Psoas muscle (tissue), 8 donors: ENCODE measurements around the gene ARRB2. TPM values are rescaled to one million over a fixed set of nuclear protein-coding genes. Genes with fewer than 3 reads are reported as not detected.

Experiments
- ATAC-seq, 4 donors: fragments of 200-7000 bp; cut with Tn5 transposase; one replicate each; pipeline ENCODE4 v1.9.1; 2020; ENCODE audit warnings: moderate library complexity in 3 of 4, mild to moderate bottlenecking in 2 of 4
- DNase-seq, 2 donors: peaks; one replicate each; pipeline ENCODE4 v3.0.0-alpha.2; 2020
- H3K27ac ChIP-seq: fragments of 200-600 bp; one replicate; pipeline ENCODE4 v1.8.0; 2022
- H3K27me3 ChIP-seq, 3 donors: fragments of 200-600 bp in 1 of 3; one replicate each; pipeline versions ENCODE4 v1.6.1 to v1.8.0; 2013 to 2022; ENCODE audit warnings: low read length in 2 of 3, mild to moderate bottlenecking in 2 of 3, moderate library complexity in 1 of 3; ENCODE audit not compliant: insufficient read depth in 3 of 3
- H3K36me3 ChIP-seq, 2 donors: fragments of 200-600 bp in 1 of 2; one replicate each; pipeline versions ENCODE4 v1.6.1 to v1.8.0; 2013 to 2022; ENCODE audit warnings: low read depth in 1 of 2, mild to moderate bottlenecking in 1 of 2, moderate library complexity in 1 of 2; ENCODE audit not compliant: insufficient read depth in 1 of 2
- H3K4me1 ChIP-seq: fragments of 200-600 bp; one replicate; pipeline ENCODE4 v1.8.0; 2022
- H3K4me3 ChIP-seq: fragments of 200-600 bp; one replicate; pipeline ENCODE4 v1.8.0; 2022; ENCODE audit warnings: mild to moderate bottlenecking
- H3K9me3 ChIP-seq: fragments of 200-600 bp; one replicate; pipeline ENCODE4 v1.8.0; 2022
- WGBS, 3 donors: extraction: QIAGEN DNeasy Blood & Tissue Kit; methylation state at CpG; one replicate each; pipeline versions ENCODE4 v1.1.6 to v1.1.7; 2013; 5-methylcytosine and 5-hydroxymethylcytosine counted together
- intact Hi-C, 2 donors: fragments of 100-400 bp; cut with DNase I; formaldehyde crosslinking; loops; one replicate each; pipeline versions ENCODE4 v1.11.0 to v1.14.2; 2022
- polyA plus RNA-seq, 3 donors: library from polyadenylated mRNA; stranded (reverse); fragments of 200-250 nt; gene quantifications; one replicate each; pipeline ENCODE4 v1.2.3, GENCODE V29; 2013
- total RNA-seq, 4 donors: library from RNA; stranded (reverse); fragmentation: NEBNext Ultra II Directional in 2 of 4; extraction: Animal tissue kit (Norgen Biotek cat#: 25700) in 2 of 4; gene quantifications; one replicate each; pipeline versions ENCODE4 v1.2.1 to v1.2.4, GENCODE V29; 2021 to 2023
- TF ChIP-seq, protein P1 (sequence below): fragments of 200-600 bp; IDR thresholded peaks from one replicate; pipeline ENCODE4 v1.8.0; 2022; ENCODE audit warnings: antibody characterized with exemption
- donor health status: healthy with polysubstance abuse.
- donor health status: DM: no; HTN: no; CAD: no; lungs with moderate emphysema.
- donor health status: Bipolar disorder and iron deficiency.
- donor health status: healthy.
- donor health status: DM: yes; HTN: yes; CAD: no.
- donor health status: DM: no; HTN: no; CAD: no.
- donor health status: DM: no; HTN: no; CAD: no.
- donor health status: DM: yes; HTN: yes; CAD: no.

Gene ARRB2
- total and polyA plus RNA-seq, 7 donors, result 6.6 to 16.5 (median 12.1) TPM

DNA sequence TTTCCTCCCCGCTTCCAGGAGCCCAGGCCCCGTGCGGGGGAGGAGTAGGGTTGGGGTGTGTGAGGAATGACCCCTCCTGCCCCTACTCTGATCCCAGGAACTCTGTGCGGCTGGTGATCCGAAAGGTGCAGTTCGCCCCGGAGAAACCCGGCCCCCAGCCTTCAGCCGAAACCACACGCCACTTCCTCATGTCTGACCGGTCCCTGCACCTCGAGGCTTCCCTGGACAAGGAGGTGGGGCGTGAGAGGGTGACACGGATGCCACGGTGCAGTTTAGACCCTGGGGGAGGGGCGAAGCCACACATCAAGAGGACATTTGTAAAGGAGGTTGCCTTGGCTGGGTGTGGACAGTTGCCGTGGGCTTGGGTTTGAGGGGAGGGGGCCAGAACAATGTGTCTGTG is 7.4 kb downstream of the ARRB2 start:
- Histone ChIP-seq H3K4me3 (no peak overlapping the region), H3K36me3 (peaks cover 0 to 10% of the 10 kb centered on the region in 2 donors), H3K4me1 (no peaks in the 10 kb centered on the region), H3K27me3 (no peaks in the 10 kb centered on the region), H3K27ac (no peak overlapping the region), H3K9me3 (no peaks in the 10 kb centered on the region)
- intact Hi-C loops, result no loop called here
- no peak for DNase-seq
- WGBS, 3 donors, result 88 to 93% (median 89%) methylated on average over 16 to 17 of the region's 17 CpGs
- TF ChIP-seq, protein P1, sequence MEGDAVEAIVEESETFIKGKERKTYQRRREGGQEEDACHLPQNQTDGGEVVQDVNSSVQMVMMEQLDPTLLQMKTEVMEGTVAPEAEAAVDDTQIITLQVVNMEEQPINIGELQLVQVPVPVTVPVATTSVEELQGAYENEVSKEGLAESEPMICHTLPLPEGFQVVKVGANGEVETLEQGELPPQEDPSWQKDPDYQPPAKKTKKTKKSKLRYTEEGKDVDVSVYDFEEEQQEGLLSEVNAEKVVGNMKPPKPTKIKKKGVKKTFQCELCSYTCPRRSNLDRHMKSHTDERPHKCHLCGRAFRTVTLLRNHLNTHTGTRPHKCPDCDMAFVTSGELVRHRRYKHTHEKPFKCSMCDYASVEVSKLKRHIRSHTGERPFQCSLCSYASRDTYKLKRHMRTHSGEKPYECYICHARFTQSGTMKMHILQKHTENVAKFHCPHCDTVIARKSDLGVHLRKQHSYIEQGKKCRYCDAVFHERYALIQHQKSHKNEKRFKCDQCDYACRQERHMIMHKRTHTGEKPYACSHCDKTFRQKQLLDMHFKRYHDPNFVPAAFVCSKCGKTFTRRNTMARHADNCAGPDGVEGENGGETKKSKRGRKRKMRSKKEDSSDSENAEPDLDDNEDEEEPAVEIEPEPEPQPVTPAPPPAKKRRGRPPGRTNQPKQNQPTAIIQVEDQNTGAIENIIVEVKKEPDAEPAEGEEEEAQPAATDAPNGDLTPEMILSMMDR, result no peak
- no peak for ATAC-seq

DNA sequence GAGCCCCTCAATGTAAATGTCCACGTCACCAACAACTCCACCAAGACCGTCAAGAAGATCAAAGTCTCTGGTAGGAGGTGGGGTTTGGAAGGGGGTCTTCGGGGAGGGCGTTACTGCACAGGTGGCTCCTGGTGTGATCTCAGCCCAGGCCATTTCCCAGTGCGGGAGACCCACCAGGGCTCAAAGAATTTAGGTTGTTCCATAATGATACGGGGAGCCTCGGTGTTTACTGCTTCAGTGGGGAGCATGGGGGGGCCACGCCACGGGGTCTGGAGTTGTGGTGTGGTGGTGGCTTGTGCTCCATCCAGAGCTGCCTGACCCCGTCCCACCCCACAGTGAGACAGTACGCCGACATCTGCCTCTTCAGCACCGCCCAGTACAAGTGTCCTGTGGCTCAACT is 7.8 kb downstream of the ARRB2 start:
- Histone ChIP-seq H3K4me3 (no peak overlapping the region), H3K27ac (no peak overlapping the region), H3K36me3 (peaks cover 0 to 10% of the 10 kb centered on the region in 2 donors), H3K9me3 (no peaks in the 10 kb centered on the region), H3K27me3 (no peaks in the 10 kb centered on the region), H3K4me1 (no peaks in the 10 kb centered on the region)
- TF ChIP-seq, protein P1, result no peak
- intact Hi-C loops, result no loop called here
- ATAC-seq, result no peak
- no peak for DNase-seq
- 94 to 97% (median 96%) methylated on average over 13 of the region's 13 CpGs for WGBS, 3 donors

DNA sequence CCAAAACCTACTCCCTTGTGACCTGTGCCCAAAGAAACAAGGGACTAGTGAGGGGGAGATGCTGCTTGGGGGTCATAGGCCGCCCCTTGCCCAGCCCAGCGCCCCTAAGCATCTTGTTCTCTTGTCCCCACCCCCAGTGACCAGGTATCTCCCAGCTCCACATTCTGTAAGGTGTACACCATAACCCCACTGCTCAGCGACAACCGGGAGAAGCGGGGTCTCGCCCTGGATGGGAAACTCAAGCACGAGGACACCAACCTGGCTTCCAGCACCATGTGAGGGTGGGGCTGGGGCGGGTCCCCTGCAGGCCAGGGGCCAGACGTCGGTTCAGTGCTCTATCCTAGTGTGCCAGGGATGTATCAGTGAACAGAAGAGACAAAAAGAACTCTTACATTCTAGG is 8.7 kb downstream of the ARRB2 start:
- no peak overlapping the region for H3K4me3 ChIP-seq
- ATAC-seq, result no peak
- TF ChIP-seq, protein P1, result no peak
- H3K27ac ChIP-seq, result no peak overlapping the region
- intact Hi-C loops, result no loop called here
- H3K27me3 ChIP-seq, result no peaks in the 10 kb centered on the region
- no peaks in the 10 kb centered on the region for H3K4me1 ChIP-seq
- peaks cover 0 to 10% of the 10 kb centered on the region in 2 donors for H3K36me3 ChIP-seq
- WGBS, 3 donors, result 79 to 84% (median 80%) methylated on average over 10 of the region's 10 CpGs
- DNase-seq, result no peak
- no peaks in the 10 kb centered on the region for H3K9me3 ChIP-seq

DNA sequence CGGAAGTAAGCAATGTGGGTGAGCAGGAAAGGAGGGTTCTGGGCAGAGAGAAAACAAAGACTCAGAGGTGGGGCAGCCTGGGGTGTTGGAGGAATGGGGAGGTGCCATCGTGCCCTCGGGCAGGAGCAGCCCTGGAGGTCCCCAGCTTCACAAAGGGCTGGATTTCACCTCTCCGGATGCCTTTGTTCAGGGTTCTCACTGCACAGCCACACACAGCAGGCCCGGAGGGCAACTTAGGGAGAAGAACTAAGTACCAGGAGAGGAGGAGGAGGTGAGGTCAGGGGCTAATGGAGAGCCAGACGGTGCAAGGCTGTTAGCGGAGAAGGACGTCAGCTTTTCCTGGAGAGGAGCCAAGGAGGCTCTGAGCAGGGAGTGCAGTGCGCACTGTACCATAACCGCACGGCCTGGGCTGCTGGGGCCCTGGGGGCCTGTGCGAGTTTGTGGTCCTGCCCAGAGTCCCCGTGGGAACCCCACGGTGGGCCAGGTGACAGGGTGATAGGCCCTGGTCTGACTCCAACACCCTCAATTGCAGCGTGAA is 9.3 kb downstream of the ARRB2 start:
- H3K27me3 ChIP-seq, result no peaks in the 10 kb centered on the region
- H3K27ac ChIP-seq, result no peak overlapping the region
- DNase-seq (no peak), ATAC-seq (peak in 2 of 4 donors; percentile 31 to 49)
- intact Hi-C loops, result no loop called here
- 62 to 72% (median 68%) methylated on average over 15 of the region's 15 CpGs for WGBS, 3 donors
- TF ChIP-seq, protein P1, result no peak
- H3K4me1 ChIP-seq, result no peaks in the 10 kb centered on the region
- H3K36me3 ChIP-seq, result peaks cover 0 to 10% of the 10 kb centered on the region in 2 donors
- no peaks in the 10 kb centered on the region for H3K9me3 ChIP-seq
- H3K4me3 ChIP-seq, result no peak overlapping the region

DNA sequence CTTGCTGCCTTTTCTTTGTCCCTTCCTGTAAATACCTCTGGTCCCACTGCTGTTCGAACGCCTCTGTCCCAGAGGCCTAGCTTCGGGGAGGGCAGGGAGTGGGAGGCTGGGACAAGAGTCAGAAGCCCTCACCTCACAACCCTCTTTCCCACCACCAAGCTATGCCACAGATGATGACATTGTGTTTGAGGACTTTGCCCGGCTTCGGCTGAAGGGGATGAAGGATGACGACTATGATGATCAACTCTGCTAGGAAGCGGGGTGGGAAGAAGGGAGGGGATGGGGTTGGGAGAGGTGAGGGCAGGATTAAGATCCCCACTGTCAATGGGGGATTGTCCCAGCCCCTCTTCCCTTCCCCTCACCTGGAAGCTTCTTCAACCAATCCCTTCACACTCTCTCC is 10.4 kb downstream of the ARRB2 start:
- Histone ChIP-seq H3K9me3 (no peaks in the 10 kb centered on the region), H3K4me3 (no peak overlapping the region), H3K36me3 (peaks cover 0 to 10% of the 10 kb centered on the region in 2 donors), H3K27me3 (no peaks in the 10 kb centered on the region), H3K4me1 (no peaks in the 10 kb centered on the region), H3K27ac (no peak overlapping the region)
- intact Hi-C loops, result no loop called here
- DNase-seq (no peak), ATAC-seq (no peak)
- 87 to 93% (median 90%) methylated on average over 7 of the region's 7 CpGs for WGBS, 3 donors
- TF ChIP-seq, protein P1, result no peak
